Activated T-helper 2 cell treated with anti-CD3 and anti-CD28 coated beads, Interferon-gamma antibody, Interleukin-2, Interleukin-4, amounts not matched to agents 10 μg/mL and 5 μg/mL and 100 μg/mL, durations not matched to agents 14 hours and 24 hours and 36 hours (primary cell): ENCODE measurements around the gene EXOC6. TPM values are rescaled to one million over a fixed set of nuclear protein-coding genes. Genes with fewer than 3 reads are reported as not detected.
A peak's percentile ranks its signal among the peaks of the same experiment; 100 is the strongest.
"Not testable (repeated sequence)": the region's sequence is repeated elsewhere in the genome, so short reads cannot be mapped to it uniquely, and the experiment has no call there.

Source experiments
- DNase-seq: peaks from one replicate; pipeline ENCODE4 v3.0.0; 2021; ENCODE audit warnings: low spot score
- H3K27ac Mint-ChIP-seq: one replicate; pipeline ENCODE4 v1.8.0; 2021; ENCODE audit warnings: mixed read lengths
- H3K27me3 Mint-ChIP-seq: one replicate; pipeline ENCODE4 v1.8.0; 2021; ENCODE audit warnings: low read depth, mixed read lengths
- H3K36me3 Mint-ChIP-seq: one replicate; pipeline ENCODE4 v1.8.0; 2021; ENCODE audit warnings: low read depth, mixed read lengths
- H3K4me1 Mint-ChIP-seq: one replicate; pipeline ENCODE4 v1.8.0; 2021; ENCODE audit warnings: low read depth, mixed read lengths
- H3K4me3 Mint-ChIP-seq: one replicate; pipeline ENCODE4 v1.8.0; 2021; ENCODE audit warnings: low read depth, mild to moderate bottlenecking, moderate library complexity, mixed read lengths
- H3K9me3 Mint-ChIP-seq: one replicate; pipeline ENCODE4 v1.8.0; 2021; ENCODE audit warnings: mixed read lengths
- intact Hi-C: fragments of 100-400 bp; cut with micrococcal nuclease; formaldehyde crosslinking; loops from one replicate; pipeline ENCODE4 v1.15.1; 2023
- total RNA-seq: library from RNA; stranded (reverse); gene quantifications from 2 replicates; pipeline ENCODE4 v1.2.3, GENCODE V29; 2022

Gene EXOC6
- total RNA-seq, 1 donor from 2014 or later, result 12.4 TPM

- H3K4me3 Mint-ChIP-seq, DNase-seq, H3K4me1 Mint-ChIP-seq, H3K9me3 Mint-ChIP-seq, H3K27ac Mint-ChIP-seq, intact Hi-C loops, H3K27me3 Mint-ChIP-seq: not testable (repeated sequence)
- H3K36me3 Mint-ChIP-seq, result peaks cover 17% of the 10 kb centered on the region
Observed at GRCh38 chr10:92976278-92976677, 128.0 kb downstream of the EXOC6 start.

GRCh38 chr10:92989250-92989649, 140.9 kb downstream of the EXOC6 start:
- Mint-ChIP-seq H3K27ac (no peak overlapping the region), H3K4me3 (no peak overlapping the region), H3K36me3 (no peaks in the 10 kb centered on the region), H3K27me3 (no peaks in the 10 kb centered on the region), H3K9me3 (no peaks in the 10 kb centered on the region), H3K4me1 (peaks cover 18% of the 10 kb centered on the region)
- no peak for DNase-seq
- intact Hi-C loops, result no loop called here

- peak overlapping the region; percentile 15 for H3K27ac Mint-ChIP-seq
- H3K9me3 Mint-ChIP-seq, result no peaks in the 10 kb centered on the region
- DNase-seq, result no peak
- H3K4me1 Mint-ChIP-seq, result peaks cover 18% of the 10 kb centered on the region
- no peaks in the 10 kb centered on the region for H3K36me3 Mint-ChIP-seq
- intact Hi-C loops, result no loop called here
- no peaks in the 10 kb centered on the region for H3K27me3 Mint-ChIP-seq
- H3K4me3 Mint-ChIP-seq, result no peak overlapping the region
Observed at GRCh38 chr10:92990615-92991014, 142.3 kb downstream of the EXOC6 start.

DNA sequence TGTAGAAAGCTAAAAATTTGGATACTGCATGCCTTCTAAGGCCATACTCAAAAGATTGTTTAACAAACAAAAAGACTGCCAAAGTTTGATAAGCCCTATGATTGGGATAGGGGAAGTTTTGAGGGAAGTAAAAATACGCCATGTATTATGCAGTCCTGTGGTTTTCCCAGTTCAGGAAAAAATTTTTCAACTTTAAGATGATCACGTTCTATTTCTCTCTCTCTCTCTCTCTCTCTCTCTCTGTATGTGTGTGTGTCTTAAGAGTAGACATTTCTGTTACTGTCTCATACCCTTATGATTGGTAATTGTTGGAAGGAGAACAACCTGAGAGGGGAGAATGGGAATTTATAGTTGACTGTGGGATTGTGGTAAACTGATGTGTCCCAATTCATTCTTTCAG, 143.2 kb downstream of the EXOC6 start:
- Mint-ChIP-seq H3K27ac (no peak overlapping the region), H3K27me3 (no peaks in the 10 kb centered on the region), H3K4me1 (peaks cover 18% of the 10 kb centered on the region), H3K9me3 (no peaks in the 10 kb centered on the region), H3K4me3 (no peak overlapping the region), H3K36me3 (no peaks in the 10 kb centered on the region)
- DNase-seq, result no peak
- intact Hi-C loops, result no loop called here

DNA sequence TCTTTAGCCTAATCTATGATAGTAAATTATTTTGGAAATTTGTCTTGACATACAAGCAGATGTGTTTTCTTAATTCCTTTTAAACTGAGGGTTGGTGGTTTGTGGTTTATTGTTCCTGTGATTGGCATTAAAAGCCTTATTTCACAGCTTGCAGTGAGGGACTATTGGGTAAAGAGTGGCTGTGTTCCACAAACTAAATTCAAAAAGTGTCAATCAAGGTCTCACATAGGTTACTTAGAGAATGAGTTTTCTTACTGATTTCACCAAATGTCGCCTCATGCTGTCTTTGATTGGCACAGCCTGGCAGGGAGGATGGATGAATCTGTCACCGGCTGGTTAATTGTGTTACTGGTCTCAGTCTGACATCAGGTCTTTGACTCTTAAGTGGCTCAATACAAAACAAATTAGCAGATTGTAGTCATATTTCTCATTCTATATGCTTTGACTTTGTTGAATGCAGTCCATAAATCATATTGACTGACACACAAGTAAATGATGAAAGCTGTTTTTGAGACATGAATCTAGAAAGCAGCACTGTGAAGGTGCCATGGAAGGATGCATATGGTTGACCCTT, 145.5 kb downstream of the EXOC6 start:
- DNase-seq, result no peak
- Mint-ChIP-seq H3K4me3 (no peak overlapping the region), H3K36me3 (no peaks in the 10 kb centered on the region), H3K9me3 (no peaks in the 10 kb centered on the region), H3K27ac (no peak overlapping the region), H3K27me3 (no peaks in the 10 kb centered on the region), H3K4me1 (peaks cover 18% of the 10 kb centered on the region)
- intact Hi-C loops, result no loop called here

DNA sequence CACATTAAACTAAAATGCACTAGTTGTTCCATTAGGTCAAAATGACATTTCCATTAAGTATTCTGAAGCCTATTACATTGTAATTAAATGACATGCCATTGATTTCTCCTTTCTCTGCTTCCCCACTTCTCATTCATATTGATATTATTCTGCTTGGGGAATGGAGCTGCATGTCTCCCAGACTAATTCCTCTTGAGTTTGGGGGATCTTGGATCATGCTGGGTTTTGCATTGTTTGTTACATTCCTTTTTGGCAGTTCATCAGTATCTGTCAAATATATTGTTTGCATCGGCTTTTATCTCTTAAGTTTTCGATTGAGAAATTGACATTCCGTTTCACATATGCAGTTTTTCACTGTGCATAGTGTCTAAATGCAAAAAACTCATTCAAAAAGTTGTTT, 147.2 kb downstream of the EXOC6 start:
- peaks cover 11% of the 10 kb centered on the region for H3K4me1 Mint-ChIP-seq

DNA sequence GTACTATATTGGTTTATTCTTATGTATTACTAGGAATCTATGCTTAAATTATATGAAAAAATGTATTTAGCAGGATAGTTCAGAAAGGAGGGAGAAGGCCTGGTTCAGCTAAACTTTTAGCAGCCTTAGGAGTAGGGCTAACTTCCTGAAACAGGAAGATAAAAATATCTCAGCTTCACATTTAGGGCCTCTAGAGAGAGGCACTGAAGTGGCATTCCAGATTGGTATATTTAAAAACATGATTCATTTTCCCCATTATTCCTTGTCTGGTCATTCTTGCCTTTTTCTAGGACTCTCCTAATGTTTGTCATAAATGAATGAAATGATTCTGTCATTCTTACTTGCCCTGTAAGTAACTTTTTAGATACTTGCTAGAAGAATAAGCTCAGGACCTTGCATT, 149.3 kb downstream of the EXOC6 start:
- H3K27ac Mint-ChIP-seq, result no peak overlapping the region
- no peaks in the 10 kb centered on the region for H3K9me3 Mint-ChIP-seq
- intact Hi-C loops, result no loop called here
- H3K4me1 Mint-ChIP-seq, result peaks cover 7% of the 10 kb centered on the region
- H3K36me3 Mint-ChIP-seq, result no peaks in the 10 kb centered on the region
- no peaks in the 10 kb centered on the region for H3K27me3 Mint-ChIP-seq
- H3K4me3 Mint-ChIP-seq, result no peak overlapping the region
- no peak for DNase-seq

More for the DNA sequence above, 147.2 kb downstream of the EXOC6 start:
- intact Hi-C loops, result no loop called here
- H3K4me3 Mint-ChIP-seq, result no peak overlapping the region
- no peak overlapping the region for H3K27ac Mint-ChIP-seq
- no peaks in the 10 kb centered on the region for H3K27me3 Mint-ChIP-seq
- H3K9me3 Mint-ChIP-seq, result no peaks in the 10 kb centered on the region
- H3K36me3 Mint-ChIP-seq, result no peaks in the 10 kb centered on the region
- no peak for DNase-seq

- H3K36me3 Mint-ChIP-seq, result no peaks in the 10 kb centered on the region
- no peaks in the 10 kb centered on the region for H3K9me3 Mint-ChIP-seq
- H3K4me1 Mint-ChIP-seq, result no peaks in the 10 kb centered on the region
- H3K27ac Mint-ChIP-seq, result no peak overlapping the region
- DNase-seq, result no peak
- intact Hi-C loops, result no loop called here
- H3K4me3 Mint-ChIP-seq, result no peak overlapping the region
- no peaks in the 10 kb centered on the region for H3K27me3 Mint-ChIP-seq
Observed at GRCh38 chr10:92999191-92999590, 150.9 kb downstream of the EXOC6 start.

GRCh38 chr10:93006435-93007039, 158.2 kb downstream of the EXOC6 start:
- no peaks in the 10 kb centered on the region for H3K36me3 Mint-ChIP-seq
- DNase-seq, result no peak
- intact Hi-C loops, result no loop called here
- H3K4me3 Mint-ChIP-seq, result no peak overlapping the region
- no peaks in the 10 kb centered on the region for H3K4me1 Mint-ChIP-seq
- no peaks in the 10 kb centered on the region for H3K27me3 Mint-ChIP-seq
- no peaks in the 10 kb centered on the region for H3K9me3 Mint-ChIP-seq
- H3K27ac Mint-ChIP-seq, result no peak overlapping the region

DNA sequence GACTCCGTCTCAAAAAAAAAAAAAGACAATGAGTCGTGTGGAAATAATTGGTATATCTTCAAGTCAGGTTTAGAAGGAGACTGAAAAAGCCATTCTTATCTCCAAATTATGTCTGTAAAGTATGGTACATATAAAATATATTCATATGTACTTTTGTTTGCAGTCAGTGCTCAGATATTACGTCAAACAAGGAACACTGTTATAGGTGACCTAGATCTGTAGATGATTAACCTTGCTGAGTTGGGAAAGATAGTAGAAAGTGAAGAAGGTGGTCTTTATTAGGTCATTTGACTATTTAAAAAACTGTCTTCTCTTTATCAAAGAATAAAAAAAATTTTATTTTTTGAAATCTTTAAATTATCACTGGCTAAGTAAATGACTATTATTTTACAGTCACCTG, 167.4 kb downstream of the EXOC6 start:
- Mint-ChIP-seq H3K27ac (no peak overlapping the region), H3K4me3 (no peak overlapping the region), H3K9me3 (no peaks in the 10 kb centered on the region), H3K36me3 (no peaks in the 10 kb centered on the region), H3K4me1 (no peaks in the 10 kb centered on the region), H3K27me3 (no peaks in the 10 kb centered on the region)
- intact Hi-C loops, result no loop called here
- DNase-seq, result no peak

GRCh38 chr10:93023013-93023650, 174.8 kb downstream of the EXOC6 start:
- Mint-ChIP-seq H3K9me3 (no peaks in the 10 kb centered on the region), H3K36me3 (no peaks in the 10 kb centered on the region), H3K27me3 (no peaks in the 10 kb centered on the region), H3K27ac (no peak overlapping the region), H3K4me3 (no peak overlapping the region), H3K4me1 (no peaks in the 10 kb centered on the region)
- no peak for DNase-seq
- intact Hi-C loops, result no loop called here

- Mint-ChIP-seq H3K4me3 (no peak overlapping the region), H3K27me3 (no peaks in the 10 kb centered on the region), H3K4me1 (no peaks in the 10 kb centered on the region), H3K36me3 (no peaks in the 10 kb centered on the region), H3K27ac (no peak overlapping the region), H3K9me3 (no peaks in the 10 kb centered on the region)
- DNase-seq, result no peak
- intact Hi-C loops, result no loop called here
Observed at GRCh38 chr10:93026072-93026471, 177.8 kb downstream of the EXOC6 start.

DNA sequence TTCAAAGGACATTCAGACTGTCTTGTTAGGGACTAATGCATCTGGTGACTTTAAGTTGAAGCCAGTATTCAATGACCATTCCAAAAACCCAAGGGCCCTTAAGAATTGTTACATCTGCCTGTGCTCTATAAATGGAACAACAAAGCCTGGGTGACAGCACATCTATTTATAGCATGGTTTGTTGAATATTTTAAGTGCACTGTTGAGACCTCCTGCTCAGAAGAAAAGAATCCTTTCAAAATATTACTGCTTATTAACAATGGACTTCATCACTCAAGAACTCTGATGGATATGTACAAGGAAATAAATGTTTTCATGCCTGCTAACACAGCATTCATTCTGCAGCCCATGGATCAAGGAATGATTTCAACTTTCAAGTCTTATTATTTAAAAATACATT, 179.2 kb downstream of the EXOC6 start:
- H3K4me3 Mint-ChIP-seq, result no peak overlapping the region
- H3K36me3 Mint-ChIP-seq, result no peaks in the 10 kb centered on the region
- no peaks in the 10 kb centered on the region for H3K4me1 Mint-ChIP-seq
- H3K27ac Mint-ChIP-seq, result no peak overlapping the region
- H3K27me3 Mint-ChIP-seq, result no peaks in the 10 kb centered on the region
- intact Hi-C loops, result no loop called here
- no peak for DNase-seq
- H3K9me3 Mint-ChIP-seq, result no peaks in the 10 kb centered on the region
